A673 (cell line): Measurements from ENCODE around the gene PATE4. TPM values are rescaled to one million over a fixed set of nuclear protein-coding genes. Genes with fewer than 3 reads are reported as not detected.

ENCODE experiments used
- Bru-seq: library from RNA; stranded (reverse); fragments of 400-500 nt; gene quantifications from one replicate; lab custom pipeline; 2021; lab: Mats Ljungman, UMichigan
- BruChase-seq, 2 experiments: library from RNA; stranded (reverse); fragments of 400-500 nt; gene quantifications; one replicate each; lab custom pipeline; 2021; lab: Mats Ljungman, UMichigan
- BruUV-seq: library from RNA; stranded (reverse); fragments of 400-500 nt; replicated peaks from 2 replicates; lab custom pipeline; 2021; lab: Mats Ljungman, UMichigan
- CTCF ChIA-PET: fragments of 300-600 bp; sonication (Branson Sonifier 250); formaldehyde crosslinking; loops from one replicate; lab custom pipeline; 2022; ENCODE audit warnings: antibody characterized with exemption; lab: Charles Lee
- POLR2A ChIA-PET: fragments of 300-600 bp; sonication (Branson Sonifier 250); formaldehyde crosslinking; loops from one replicate; lab custom pipeline; 2022; ENCODE audit warnings: antibody characterized with exemption; ENCODE audit not compliant: low non-redundant PET; lab: Charles Lee
- DNase-seq: peaks from one replicate; pipeline ENCODE4 v3.0.0-alpha.2; 2015; ENCODE audit warnings: low spot score
- H3K27ac ChIP-seq: fragments of 200-600 bp; sonication (generic); 2 replicates; pipeline ENCODE4 v1.5.1; 2016; ENCODE audit warnings: mixed run types, low read depth, mild to moderate bottlenecking, mixed read lengths, antibody characterized with exemption, low read length; ENCODE audit not compliant: poor library complexity, severe bottlenecking
- H3K27me3 ChIP-seq: fragments of 200-600 bp; sonication (generic); replicated peaks from 2 replicates; pipeline ENCODE4 v1.6.1; 2017; ENCODE audit warnings: mixed run types, low read depth, mild to moderate bottlenecking, mixed read lengths, antibody characterized with exemption, low read length; ENCODE audit not compliant: insufficient read depth, poor library complexity
- H3K36me3 ChIP-seq: fragments of 200-600 bp; sonication (generic); 2 replicates; pipeline ENCODE4 v1.6.1; 2016; ENCODE audit warnings: mixed run types, mild to moderate bottlenecking, mixed read lengths, antibody characterized with exemption, low read length; ENCODE audit not compliant: insufficient read depth, poor library complexity, severe bottlenecking
- H3K4me1 ChIP-seq: fragments of 200-600 bp; sonication (generic); 2 replicates; pipeline ENCODE4 v1.6.1; 2017; ENCODE audit warnings: mixed run types, mild to moderate bottlenecking, mixed read lengths, antibody characterized with exemption, low read length; ENCODE audit not compliant: insufficient read depth, poor library complexity, severe bottlenecking
- H3K4me3 ChIP-seq: fragments of 200-600 bp; sonication (generic); 2 replicates; pipeline ENCODE4 v1.5.1; 2016; ENCODE audit warnings: low read depth, mixed run types, mild to moderate bottlenecking, mixed read lengths, low read length; ENCODE audit not compliant: poor library complexity, severe bottlenecking
- H3K9me3 ChIP-seq: fragments of 200-600 bp; sonication (generic); 2 replicates; pipeline ENCODE4 v1.6.1; 2016; ENCODE audit warnings: mixed run types, low read depth, mild to moderate bottlenecking, mixed read lengths, antibody characterized with exemption, low read length; ENCODE audit not compliant: poor library complexity, severe bottlenecking
- CTCF ChIP-seq: fragments of 300-800, 200-600 bp; sonication (generic); conservative IDR thresholded peaks from 2 replicates; pipeline ENCODE4 v1.5.1; 2017; ENCODE audit warnings: low read depth, mild to moderate bottlenecking, antibody characterized with exemption, low read length, moderate library complexity, mixed read lengths
- EZH2 ChIP-seq: fragments of 200-600 bp; sonication (generic); IDR thresholded peaks from 2 replicates; pipeline ENCODE4 v1.6.1; 2017; ENCODE audit warnings: borderline replicate concordance, low read depth, mild to moderate bottlenecking, mixed read lengths, antibody characterized with exemption, low read length; ENCODE audit not compliant: poor library complexity, severe bottlenecking
- intact Hi-C: fragments of 100-400 bp; cut with micrococcal nuclease; formaldehyde crosslinking; loops from one replicate; pipeline ENCODE4 v1.10.0; 2022; ENCODE audit not compliant: unreplicated experiment
- long read RNA-seq: library from polyadenylated mRNA; stranded (forward); transcript quantifications from one replicate; pipeline ENCODE4 v2.0.0, GENCODE V29; 2022
- total RNA-seq: library from RNA; stranded (reverse); gene quantifications from 2 replicates; pipeline ENCODE4 v1.2.3, GENCODE V29; 2021

PATE4 gene
- total RNA-seq (not detected in 2 replicates), Bru-seq, nascent RNA (not detected), BruChase-seq, experiment 1, labeled RNA remaining after a 2-hour chase (not detected), BruChase-seq, experiment 2, labeled RNA remaining after a 6-hour chase (not detected)
- long read RNA-seq: 0 reads

- intact Hi-C loops: no loop called here
- Histone ChIP-seq H3K27me3 (peaks cover 8% of the 10 kb centered on the region), H3K4me1 (no peaks in the 10 kb centered on the region), H3K9me3 (no peaks in the 10 kb centered on the region), H3K4me3 (no peak within 1 kb of the TSS), H3K36me3 (no peaks in the 10 kb centered on the region), H3K27ac (no peak within 1 kb of the TSS)
- no TSS peak for BruUV-seq
- CTCF ChIA-PET: no interaction called here
- no peak for DNase-seq
- POLR2A ChIA-PET: no interaction called here
- no peak for TF ChIP-seq EZH2
- no peak for TF ChIP-seq CTCF
These were observed at the start of gene PATE4 for GRCh38 chr11:125833016-125833415. TSS of gene PATE4 (plus strand) at chr11:125833316. CDS start at chr11:125833360, 44 bp downstream.

GRCh38 chr11:125784678-125785077 is 48.4 kb upstream of the PATE4 start:
- CTCF ChIA-PET: no interaction called here
- no peak overlapping the region for H3K27ac ChIP-seq
- no peak for DNase-seq
- no peaks in the 10 kb centered on the region for H3K36me3 ChIP-seq
- peaks cover 5% of the 10 kb centered on the region for H3K27me3 ChIP-seq
- TF ChIP-seq EZH2 (no peak), CTCF (no peak)
- no TSS peak for BruUV-seq
- no peak overlapping the region for H3K4me3 ChIP-seq
- no peaks in the 10 kb centered on the region for H3K4me1 ChIP-seq
- no peaks in the 10 kb centered on the region for H3K9me3 ChIP-seq
- intact Hi-C loops: no loop called here
- POLR2A ChIA-PET: no interaction called here

- DNase-seq: no peak
- no TSS peak for BruUV-seq
- peaks cover 5% of the 10 kb centered on the region for H3K27me3 ChIP-seq
- H3K4me1 ChIP-seq: no peaks in the 10 kb centered on the region
- no peaks in the 10 kb centered on the region for H3K9me3 ChIP-seq
- intact Hi-C loops: no loop called here
- no peak within 1 kb of the TSS for H3K27ac ChIP-seq
- H3K36me3 ChIP-seq: no peaks in the 10 kb centered on the region
- TF ChIP-seq EZH2 (no peak), CTCF (no peak)
- ChIA-PET CTCF (no interaction called here), POLR2A (no interaction called here)
- no peak within 1 kb of the TSS for H3K4me3 ChIP-seq
These were observed 45.3 kb upstream of the PATE4 start, which contains the start of gene PATE3 for GRCh38 chr11:125787827-125788226. TSS of gene PATE3 (plus strand) at chr11:125788127. CDS start at chr11:125788152, 25 bp downstream.
